GM18867 (cell line): ENCODE results near the gene PDIA5.
"Not testable (repeated sequence)": the region's sequence is repeated elsewhere in the genome, so short reads cannot be mapped to it uniquely, and the experiment has no call there.

Experiments used
- ATAC-seq: cut with Tn5 transposase; IDR thresholded peaks from one replicate; pipeline ENCODE4 v1.9.1; 2021; ENCODE audit warnings: mild to moderate bottlenecking, moderate library complexity; ENCODE audit not compliant: unreplicated experiment

The PDIA5 gene

DNA sequence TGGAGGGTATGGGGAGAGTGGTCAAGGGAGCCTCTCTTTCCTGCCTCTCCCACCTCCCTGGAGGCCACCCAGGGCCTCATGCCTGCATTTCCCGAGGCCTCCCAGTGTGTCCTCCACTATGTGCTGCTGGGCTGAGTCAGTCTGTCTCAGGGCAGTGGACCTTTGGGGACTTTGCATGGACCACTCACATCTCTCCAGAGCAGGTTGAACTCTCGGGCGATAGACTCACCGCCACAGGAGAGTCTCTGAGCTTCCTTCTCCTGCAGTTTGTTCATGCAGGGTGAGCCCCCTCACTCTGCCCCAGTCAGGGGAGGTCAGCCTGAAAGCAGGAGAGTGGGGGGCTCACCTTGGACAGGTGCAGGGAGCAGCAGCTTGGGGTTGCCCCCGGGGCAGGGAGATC lies 74.5 kb downstream of the PDIA5 start:
- ATAC-seq, result no peak

DNA sequence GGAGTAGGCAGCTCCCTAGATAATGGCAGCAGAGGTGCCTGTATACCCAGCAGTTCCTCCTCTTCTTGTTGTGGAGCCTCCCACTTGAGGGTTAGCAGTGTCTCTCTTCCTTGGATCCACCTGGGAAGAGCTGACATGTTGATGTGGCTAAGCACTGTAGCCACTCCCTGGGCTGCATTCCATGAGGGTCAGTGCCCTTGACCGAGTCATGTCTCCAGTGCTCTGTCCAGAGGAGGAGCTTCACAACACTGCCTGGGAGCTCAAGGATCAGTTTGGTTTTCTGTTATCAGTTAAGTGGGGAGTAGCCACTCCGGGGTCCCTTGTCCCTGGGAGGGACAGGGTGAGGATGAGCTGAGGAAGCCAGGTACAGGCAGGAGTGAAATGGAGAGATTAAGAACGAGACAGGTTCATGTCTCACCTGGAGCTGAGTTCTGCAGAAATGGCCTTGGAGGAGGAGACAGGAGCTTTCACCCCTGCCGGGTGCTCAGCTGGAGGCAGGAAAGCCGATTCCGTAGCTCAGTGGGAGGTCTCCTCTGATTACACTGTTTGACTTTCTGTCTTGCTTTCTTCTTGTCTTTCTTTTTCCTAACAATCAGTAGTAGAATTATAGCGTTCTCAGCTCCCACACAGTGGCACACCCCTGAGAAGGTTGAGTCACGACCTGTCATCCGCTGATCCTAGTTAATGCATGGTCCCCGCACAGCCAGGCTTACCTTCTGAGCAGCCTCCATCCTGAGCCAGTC lies 77.0 kb downstream of the PDIA5 start:
- ATAC-seq, result no peak

DNA sequence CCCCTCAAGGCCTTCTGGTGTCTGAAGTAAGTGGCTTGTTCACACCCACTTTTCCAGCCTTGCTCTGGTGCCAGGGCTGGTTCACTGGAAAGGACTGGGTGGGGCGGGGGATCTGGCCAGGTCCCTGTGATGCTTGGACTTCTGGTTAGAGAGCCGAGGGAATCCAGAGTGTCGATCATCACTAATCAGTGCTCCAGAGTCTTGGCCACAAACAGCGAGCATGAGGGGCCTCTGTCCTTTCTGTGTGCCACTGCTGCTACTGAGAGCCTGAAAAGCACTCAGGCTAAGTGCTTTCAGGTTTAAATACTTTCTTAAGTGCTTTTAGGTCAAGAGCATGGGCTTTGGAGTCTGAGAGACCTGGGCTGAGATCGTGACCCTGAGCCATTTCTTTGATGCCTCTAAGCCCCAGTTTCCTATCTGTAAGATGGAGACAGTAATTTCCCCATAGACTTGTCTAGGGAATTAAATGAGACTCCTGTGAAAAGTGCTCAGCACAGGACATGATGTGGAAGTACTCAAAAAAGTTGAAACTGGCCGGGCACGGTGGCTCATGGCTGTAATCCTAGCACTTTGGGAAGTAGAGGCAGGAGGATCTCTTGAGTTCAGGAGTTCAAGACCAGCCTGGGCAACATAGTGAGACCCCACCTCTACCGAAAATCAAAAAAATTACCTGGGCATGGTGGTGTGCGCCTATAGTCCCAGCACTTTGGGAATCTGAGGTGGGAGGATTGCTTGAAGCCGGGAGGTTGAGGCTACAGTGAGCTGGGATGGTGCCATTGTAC lies 81.1 kb downstream of the PDIA5 start:
- ATAC-seq, result no peak

DNA sequence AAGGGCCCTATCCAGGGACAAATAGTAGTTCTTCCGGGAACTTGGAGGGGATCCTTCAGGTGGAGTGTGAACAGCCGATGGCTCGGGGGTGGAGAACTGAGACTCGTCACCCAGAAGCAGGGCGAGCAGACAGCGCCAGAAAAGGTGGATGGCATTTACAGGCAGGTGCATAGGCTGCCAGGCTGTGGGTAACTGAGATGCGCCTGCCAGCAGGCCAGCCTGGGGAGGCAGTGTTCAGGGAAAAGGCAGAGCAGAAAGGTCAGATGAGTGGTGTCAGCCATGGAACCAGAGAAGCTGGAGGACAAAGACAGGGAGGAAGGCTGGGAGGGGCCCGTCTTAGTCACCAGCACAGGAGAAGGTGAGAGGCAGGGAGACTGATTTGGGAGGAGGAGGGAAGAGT lies 81.9 kb downstream of the PDIA5 start:
- ATAC-seq, result no peak

DNA sequence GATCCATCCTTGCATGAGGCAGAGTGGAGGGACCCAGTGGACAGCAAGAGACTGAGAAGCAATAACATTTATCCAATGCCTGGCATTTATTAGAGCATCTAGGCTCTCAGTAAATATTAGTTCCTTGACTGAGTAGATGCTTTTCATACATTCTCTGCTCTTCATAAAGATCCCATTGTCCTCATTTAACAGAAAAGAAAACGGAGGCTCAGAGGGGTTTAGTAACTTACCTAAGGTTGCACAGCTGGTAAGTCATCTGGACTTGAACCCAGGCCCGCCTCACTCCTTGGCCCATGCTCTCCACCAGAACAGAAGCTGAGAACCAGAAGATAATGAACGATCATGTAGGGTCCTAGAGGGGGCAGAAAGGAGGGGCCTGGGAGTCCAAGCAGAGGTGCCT lies 82.7 kb downstream of the PDIA5 start:
- ATAC-seq, result no peak

DNA sequence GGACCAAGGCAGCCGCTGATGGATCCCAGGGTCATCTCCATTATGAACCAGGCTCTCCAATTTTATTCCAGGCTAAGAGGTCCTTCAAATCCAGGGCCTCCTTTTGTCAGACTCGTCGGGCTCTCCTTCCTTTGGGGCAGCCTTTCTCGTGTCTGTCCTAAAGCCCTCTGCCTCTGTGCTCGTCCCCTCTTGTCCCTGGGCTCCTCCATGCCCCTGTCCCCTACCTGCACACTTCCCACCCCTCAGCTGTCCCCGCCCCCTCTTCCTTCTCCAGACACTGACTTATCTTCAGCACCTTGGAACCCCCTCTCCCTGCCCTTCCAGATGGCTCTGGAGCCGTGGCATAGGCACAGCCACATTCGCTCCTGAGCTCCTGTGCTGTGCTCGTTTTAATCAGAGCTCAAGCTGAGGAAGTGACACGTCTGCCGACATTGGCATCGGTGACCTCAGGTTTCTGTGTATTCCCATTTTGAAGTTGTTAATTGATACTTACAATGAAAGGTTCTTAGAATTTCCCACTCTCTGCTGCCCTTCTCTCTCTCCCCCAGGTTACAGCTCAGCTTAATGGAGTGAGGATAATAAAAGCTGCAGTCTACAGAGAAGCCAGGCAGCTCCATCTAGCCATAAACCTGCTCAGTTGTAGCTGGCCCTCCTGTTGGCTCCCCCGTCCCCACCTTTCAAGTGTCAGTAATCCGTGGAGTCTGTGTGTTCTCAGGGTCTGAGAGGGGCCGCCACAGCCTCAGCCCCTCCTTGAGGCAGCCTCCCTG lies 83.8 kb downstream of the PDIA5 start:
- no peak for ATAC-seq

DNA sequence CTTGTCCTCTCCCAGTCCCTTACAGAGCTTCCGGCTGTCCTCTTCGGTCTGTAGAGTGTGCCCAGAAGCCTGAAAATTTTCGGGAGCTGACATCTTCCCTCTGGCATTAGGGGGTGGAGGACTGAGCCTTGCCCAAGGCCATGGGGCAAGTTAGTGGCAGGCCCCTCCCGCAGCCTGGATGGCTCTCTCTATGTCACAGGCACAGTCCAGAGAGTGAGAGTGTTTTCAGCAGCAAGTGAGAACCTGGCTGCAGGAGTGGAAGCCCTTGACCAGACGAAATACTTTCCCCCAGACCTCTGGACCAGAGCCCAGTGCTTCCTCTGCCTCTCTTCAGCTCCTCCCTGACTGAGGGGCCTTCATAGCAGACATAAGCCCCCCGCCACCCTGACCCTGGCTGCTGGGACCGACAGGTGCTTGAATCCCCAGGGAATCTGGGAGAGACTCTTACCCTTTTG lies 84.5 kb downstream of the PDIA5 start:
- no peak for ATAC-seq

DNA sequence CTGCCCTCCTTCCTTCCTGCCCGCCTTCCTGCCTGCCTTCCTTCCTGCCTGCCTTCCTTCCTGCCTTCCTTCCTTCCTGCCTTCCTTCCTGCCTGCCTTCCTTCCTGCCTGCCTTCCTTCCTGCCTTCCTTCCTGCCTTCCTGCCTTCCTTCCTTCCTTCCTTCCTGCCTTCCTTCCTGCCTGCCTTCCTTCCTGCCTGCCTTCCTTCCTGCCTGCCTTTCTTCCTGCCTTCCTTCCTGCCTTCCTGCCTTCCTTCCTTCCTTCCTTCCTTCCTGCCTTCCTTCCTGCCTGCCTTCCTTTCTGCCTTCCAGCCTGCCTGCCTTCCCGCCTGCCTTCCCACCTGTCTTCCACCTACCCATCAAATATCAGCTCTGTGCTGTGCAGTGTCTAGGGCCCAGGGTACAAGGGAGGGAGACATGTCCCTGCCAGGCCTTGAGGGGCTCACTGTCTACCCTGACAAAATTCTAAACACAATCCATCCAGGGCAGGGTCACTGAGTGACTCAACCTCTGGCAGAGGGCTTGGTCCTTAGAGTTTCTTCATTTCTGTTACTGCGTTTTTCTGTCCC lies 85.1 kb downstream of the PDIA5 start:
- ATAC-seq, result not testable (repeated sequence)

DNA sequence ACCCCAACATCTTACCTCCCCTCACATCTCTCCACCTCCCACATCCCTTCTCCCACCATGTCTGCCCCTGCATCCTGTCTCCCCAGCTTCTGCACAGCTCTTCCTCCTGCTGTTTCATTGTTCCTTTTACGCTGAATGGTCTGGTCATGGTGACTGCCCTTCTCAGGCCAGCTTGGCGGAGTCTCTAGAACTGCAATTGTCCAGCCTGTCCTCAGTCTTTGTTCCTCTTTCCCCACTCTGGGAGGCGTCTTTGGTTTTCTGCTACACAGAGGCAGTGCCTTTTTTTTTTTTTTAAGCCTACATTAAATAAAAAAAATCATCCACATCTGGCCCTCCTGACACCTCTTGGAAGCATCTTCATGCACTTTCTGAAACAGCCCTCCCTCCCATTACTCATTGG lies 85.9 kb downstream of the PDIA5 start:
- no peak for ATAC-seq

DNA sequence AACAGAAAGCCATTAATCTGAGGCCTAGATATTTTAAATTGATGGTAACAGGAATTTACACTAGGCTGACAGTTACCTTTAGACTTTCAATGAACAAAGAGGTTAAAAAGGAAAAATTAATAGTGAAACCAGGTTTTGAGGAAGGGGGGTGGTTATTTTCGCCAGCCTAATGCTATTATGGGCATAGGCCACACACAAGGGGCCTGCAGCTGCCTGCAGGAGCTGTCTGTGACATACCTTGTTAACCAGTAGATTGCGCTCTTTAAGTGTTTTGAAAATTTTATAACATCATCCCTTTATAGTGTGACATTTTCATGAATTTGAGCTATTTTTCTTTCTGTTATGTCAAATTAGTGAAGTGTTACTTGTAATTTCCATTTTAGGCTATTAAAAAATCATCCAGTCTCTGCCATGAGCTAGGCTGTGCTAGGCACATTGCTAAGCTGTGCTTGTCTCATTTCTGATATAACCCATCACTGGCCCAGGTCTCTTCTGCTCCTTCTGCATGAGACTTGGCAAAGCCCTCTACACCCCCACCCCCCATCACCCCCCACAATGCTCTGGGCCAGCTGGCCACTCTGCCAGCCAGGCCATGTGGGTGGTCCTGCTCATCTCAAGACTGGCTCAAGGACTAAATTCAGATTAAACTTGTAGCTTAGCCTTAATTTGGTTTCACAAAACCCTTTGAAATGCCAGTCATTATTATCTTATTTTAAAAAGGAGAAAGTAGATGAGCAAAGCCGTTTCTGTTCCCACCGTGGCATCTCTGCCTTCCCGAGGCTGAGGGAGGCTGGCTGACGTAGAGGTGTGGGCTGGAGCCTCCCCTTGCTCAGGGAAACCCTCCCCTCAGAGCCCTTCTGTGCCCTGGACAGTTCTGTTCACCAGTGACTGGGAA lies 86.5 kb downstream of the PDIA5 start:
- no peak for ATAC-seq

DNA sequence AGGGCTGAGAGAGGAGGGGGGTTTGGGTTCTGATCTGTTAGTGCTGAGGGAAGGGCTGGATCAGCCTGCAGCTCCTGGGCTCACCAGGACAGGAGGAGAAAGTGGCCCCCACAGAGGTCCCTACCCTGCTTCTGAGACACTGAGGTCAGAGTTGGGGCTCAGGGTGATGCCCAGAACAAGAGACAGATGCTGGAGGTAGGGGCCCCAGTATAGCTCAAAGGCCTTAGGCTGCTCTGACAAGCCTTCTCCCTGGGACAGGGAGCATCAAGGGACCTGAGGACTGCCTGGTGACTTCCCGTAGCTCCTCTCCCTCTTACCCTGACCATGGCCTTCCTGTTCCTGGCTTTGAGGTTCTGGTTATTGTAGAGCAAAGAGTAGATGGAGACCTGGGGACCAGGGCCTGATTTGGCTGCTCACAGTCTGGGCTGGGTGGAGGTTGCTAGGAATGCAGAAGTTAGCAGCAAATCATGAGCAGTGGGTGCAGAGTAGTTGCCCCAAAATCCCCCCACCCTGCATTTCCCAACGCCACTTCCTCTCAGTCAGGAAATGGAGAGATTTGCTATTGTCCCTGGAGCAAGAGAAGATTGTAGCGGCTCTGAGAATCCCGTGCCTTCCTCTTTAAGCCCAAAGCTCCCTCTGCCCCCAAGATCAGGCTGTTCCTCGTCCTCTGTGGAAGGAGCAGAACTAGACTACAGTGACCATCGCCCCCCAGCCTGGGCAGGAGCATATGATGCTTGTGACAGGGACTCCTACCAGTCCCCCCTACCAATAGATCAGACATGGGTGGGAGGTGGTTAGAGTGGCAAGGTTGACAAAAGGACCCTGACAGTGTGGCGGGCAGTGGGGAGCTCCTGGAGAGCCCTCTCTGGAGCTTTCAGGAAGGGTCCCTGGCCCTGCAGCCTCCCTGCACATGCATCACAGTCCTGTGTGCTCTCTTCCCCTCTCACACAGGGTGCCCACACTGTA lies 87.5 kb downstream of the PDIA5 start:
- no peak for ATAC-seq

DNA sequence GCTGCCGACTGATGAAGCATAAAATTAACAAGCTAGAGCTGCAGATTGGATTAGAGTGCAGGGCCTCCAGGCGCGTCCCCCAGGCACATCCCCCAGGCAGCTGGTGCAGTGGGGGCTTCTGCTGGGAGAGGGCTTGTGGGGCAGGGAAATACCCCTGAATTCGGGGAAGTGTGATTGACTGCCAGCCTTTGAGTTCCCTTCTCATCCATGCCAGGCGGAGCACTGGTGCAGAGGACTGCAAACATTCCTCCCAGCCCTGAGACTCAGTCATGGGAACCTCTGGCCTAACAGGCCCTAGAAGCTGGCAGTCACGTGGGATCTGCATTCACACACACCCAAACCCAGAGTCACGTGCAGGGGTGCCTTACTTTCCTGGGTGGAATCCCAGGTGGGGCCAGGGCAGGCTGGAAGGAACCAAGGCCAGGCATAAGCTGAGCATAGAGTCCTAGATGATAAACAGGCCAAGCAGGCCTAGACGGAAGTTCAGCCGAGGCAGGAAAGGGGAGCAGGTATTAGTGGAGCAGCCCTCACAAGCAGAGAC lies 88.7 kb downstream of the PDIA5 start:
- ATAC-seq, result no peak

DNA sequence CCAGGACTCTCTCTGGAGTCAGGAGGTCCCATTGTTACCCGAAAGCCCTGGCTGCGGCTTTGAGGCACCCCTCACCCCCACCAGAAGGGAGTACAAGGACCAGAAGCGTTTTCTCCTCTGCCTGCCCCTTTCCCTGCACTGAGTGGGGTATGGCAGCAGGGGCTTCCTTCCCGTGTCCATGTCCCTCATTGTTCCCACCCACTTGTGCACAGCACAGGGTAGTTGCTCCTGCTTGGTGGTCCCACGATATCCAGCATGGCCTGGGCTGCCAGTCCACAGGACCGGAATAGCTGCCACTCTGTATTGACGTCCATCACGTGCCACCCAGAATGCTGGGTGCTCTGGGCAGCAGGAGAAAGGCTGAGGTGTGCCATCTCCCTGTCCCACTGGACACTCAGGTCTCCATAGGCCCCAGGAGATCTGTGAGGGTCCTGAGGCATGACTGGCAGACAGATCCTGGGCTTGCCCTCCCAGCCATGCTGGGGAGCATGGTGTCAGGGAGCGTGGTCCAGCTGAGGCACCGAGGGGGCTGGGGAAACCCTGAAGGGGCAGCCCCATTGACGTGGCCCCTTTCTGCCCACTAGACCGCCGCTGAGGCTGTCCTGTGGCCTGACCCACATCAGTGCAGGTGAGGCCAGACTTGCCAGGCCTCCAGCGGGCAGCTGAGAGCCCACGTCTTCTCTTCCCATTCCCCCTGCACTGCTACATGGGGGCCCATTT lies 89.6 kb downstream of the PDIA5 start:
- ATAC-seq, result no peak

DNA sequence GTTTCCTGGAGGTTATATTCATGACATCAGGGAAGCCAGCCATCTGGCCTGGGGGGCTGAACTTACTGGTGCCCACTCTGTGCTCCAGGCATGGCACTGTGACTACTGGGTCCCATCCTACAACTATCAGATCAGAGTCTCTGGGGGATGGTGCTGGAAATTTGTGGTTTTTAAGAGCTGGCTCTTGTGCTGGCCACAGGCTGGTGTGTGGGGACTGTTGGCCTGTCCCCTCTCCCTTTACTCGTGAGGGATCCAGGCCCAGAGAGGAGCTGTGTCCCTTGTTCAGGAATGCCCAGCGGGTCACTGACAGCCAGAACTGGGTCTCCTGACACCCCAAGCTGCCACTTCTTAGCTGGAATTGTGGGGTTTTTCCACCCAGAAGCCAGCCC lies 90.4 kb downstream of the PDIA5 start:
- no peak for ATAC-seq

DNA sequence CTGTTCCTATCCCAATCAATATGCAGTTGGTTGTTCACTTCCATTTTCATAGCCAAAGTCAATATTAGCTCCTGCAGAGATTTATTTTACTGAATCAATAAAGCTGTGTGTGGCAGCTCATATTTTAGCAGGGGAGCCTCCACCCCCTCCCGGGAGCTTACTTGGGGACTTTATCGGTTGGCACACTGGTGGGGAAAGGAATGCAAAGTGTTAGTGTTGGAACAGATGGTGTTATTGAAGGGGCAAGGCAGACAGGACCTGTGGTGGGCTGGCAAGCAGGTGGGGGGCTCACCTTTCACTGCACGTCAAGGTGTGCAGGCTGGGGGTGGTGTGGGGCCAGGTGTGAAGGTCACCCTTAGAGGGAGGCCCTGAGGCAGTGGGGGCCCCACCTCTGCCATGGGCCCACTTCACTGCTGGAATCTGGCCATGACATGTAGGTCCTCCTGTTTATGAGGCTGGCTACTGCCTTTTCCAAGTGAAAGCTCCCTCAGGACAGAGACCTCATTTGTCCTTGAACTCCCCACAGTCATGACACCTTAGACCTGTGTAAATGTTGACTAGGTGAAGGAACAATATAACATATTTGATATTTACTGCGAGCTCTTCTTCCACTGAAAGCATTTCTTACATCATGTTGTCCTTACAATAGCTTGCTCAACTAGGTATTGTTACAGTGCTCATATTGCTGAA lies 90.9 kb downstream of the PDIA5 start:
- ATAC-seq, result no peak

DNA sequence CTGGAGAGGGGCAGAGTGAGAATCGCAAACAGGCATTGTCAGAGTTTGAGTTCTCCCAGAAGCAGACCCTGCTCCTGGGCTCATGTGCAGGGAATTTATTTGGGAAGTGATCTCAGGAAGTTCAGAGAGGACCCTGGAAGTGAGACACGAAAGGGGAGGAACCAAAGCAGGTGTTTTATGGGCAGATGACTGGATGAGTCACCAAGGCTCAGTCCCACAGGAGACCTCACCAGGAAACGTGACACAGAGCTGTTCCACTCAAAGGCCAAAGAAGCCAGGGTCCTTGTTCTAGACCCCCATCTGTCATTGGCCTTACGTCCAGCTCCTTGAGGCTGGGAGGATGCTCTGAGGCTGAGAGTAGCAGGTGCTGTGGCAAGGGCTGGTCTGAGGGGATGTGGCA lies 91.5 kb downstream of the PDIA5 start:
- ATAC-seq, result no peak

DNA sequence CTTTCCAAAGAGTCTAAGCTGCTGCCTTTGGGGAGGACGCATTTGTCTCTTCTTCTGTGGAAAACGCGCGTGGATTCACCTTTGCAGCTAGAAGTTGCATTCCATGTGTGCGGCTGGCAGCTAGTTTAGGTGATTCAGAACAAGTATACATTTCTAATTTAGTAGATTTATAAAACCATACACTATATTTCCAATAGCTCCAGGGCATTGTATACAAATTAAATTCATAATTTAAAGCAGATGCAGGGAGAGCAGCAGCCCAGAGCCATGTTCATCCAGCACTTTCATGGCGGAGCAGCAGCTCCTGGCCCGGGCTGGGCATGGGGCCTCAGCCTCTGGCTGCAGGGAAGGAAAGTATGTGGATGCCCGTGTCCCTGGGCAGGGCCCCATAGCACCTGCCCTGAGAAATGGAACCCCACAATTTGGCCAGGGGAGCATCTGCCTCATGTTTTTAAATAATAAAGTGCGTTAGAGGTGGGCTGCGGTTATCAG lies 92.1 kb downstream of the PDIA5 start:
- no peak for ATAC-seq
